ENCODE measurements around the gene FOXP4. TPM values are rescaled to one million over a fixed set of nuclear protein-coding genes. Genes with fewer than 3 reads are reported as not detected.

Gene FOXP4
- total RNA-seq, 1 donor, result 3.3 TPM

DNA sequence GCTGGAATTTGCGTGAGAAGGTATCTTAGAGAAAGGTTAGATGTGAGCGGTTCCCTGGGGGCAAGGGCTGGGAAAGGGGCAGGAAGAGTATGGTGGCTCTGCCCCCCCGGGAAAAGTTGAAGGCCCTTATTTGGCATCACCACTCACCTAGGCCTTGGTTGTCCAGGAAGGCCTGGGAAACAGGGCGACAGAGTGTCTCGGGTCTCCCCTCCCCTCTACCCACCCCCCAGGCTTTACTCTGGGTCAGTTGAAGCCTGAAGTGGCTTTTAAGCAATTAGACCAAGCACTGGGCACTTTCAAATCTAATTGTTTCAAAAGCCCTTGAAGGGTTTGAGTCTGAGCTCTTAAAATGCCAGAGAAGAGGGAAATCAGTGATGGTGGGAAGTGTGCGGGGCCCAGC lies 30.2 kb upstream of the FOXP4 start:
- Histone ChIP-seq H2AFZ (ENCODE audit: low read length) (no peak overlapping the region), H3K79me2 (ENCODE audit: insufficient read depth, low read length) (no peaks in the 10 kb centered on the region), H4K20me1 (ENCODE audit: insufficient read depth, low read length) (no peaks in the 10 kb centered on the region), H3K27me3 (ENCODE audit: insufficient read depth, low read length) (peaks cover 4% of the 10 kb centered on the region), H3K4me3 (ENCODE audit: insufficient read depth, low read length) (no peak overlapping the region), H3K9me3 (ENCODE audit: low read depth, low read length) (no peaks in the 10 kb centered on the region), H3K4me1 (ENCODE audit: insufficient read depth, low read length) (no peaks in the 10 kb centered on the region), H3K36me3 (ENCODE audit: insufficient read depth, low read length) (no peaks in the 10 kb centered on the region), H3K4me2 (ENCODE audit: insufficient read depth, low read length) (no peak overlapping the region), H3K27ac (ENCODE audit: low read depth, low read length) (no peak overlapping the region)
- no peak for TF ChIP-seq CTCF (IDR thresholded peaks at IDR 0.05; ENCODE audit: extremely low read depth, low read depth, low read length)
- DNase-seq (ENCODE audit: insufficient read length, low spot score, missing footprints), result no peak

GRCh38 chr6:41518118-41518517 lies 28.1 kb upstream of the FOXP4 start:
- no peak overlapping the region for H3K4me2 ChIP-seq (ENCODE audit: insufficient read depth, low read length)
- no peak overlapping the region for H3K27ac ChIP-seq (ENCODE audit: low read depth, low read length)
- no peaks in the 10 kb centered on the region for H3K9me3 ChIP-seq (ENCODE audit: low read depth, low read length)
- no peak for TF ChIP-seq CTCF (IDR thresholded peaks at IDR 0.05; ENCODE audit: extremely low read depth, low read depth, low read length)
- DNase-seq (ENCODE audit: insufficient read length, low spot score, missing footprints), result no peak
- H3K4me1 ChIP-seq (ENCODE audit: insufficient read depth, low read length), result no peaks in the 10 kb centered on the region
- H4K20me1 ChIP-seq (ENCODE audit: insufficient read depth, low read length), result no peaks in the 10 kb centered on the region
- no peaks in the 10 kb centered on the region for H3K79me2 ChIP-seq (ENCODE audit: insufficient read depth, low read length)
- no peak overlapping the region for H2AFZ ChIP-seq (ENCODE audit: low read length)
- peaks cover 10% of the 10 kb centered on the region for H3K27me3 ChIP-seq (ENCODE audit: insufficient read depth, low read length)
- no peak overlapping the region for H3K4me3 ChIP-seq (ENCODE audit: insufficient read depth, low read length)
- no peaks in the 10 kb centered on the region for H3K36me3 ChIP-seq (ENCODE audit: insufficient read depth, low read length)

- Histone ChIP-seq H3K36me3 (ENCODE audit: insufficient read depth, low read length) (no peaks in the 10 kb centered on the region), H3K27me3 (ENCODE audit: insufficient read depth, low read length) (peaks cover 20% of the 10 kb centered on the region), H3K27ac (ENCODE audit: low read depth, low read length) (no peak overlapping the region), H4K20me1 (ENCODE audit: insufficient read depth, low read length) (no peaks in the 10 kb centered on the region), H3K4me2 (ENCODE audit: insufficient read depth, low read length) (no peak overlapping the region), H3K79me2 (ENCODE audit: insufficient read depth, low read length) (no peaks in the 10 kb centered on the region), H3K4me1 (ENCODE audit: insufficient read depth, low read length) (no peaks in the 10 kb centered on the region), H3K4me3 (ENCODE audit: insufficient read depth, low read length) (no peak overlapping the region), H2AFZ (ENCODE audit: low read length) (no peak overlapping the region), H3K9me3 (ENCODE audit: low read depth, low read length) (no peaks in the 10 kb centered on the region)
- no peak for DNase-seq (ENCODE audit: insufficient read length, low spot score, missing footprints)
- TF ChIP-seq CTCF (IDR thresholded peaks at IDR 0.05; ENCODE audit: extremely low read depth, low read depth, low read length), result no peak
Measured at GRCh38 chr6:41519305-41519744, 26.9 kb upstream of the FOXP4 start.

DNA sequence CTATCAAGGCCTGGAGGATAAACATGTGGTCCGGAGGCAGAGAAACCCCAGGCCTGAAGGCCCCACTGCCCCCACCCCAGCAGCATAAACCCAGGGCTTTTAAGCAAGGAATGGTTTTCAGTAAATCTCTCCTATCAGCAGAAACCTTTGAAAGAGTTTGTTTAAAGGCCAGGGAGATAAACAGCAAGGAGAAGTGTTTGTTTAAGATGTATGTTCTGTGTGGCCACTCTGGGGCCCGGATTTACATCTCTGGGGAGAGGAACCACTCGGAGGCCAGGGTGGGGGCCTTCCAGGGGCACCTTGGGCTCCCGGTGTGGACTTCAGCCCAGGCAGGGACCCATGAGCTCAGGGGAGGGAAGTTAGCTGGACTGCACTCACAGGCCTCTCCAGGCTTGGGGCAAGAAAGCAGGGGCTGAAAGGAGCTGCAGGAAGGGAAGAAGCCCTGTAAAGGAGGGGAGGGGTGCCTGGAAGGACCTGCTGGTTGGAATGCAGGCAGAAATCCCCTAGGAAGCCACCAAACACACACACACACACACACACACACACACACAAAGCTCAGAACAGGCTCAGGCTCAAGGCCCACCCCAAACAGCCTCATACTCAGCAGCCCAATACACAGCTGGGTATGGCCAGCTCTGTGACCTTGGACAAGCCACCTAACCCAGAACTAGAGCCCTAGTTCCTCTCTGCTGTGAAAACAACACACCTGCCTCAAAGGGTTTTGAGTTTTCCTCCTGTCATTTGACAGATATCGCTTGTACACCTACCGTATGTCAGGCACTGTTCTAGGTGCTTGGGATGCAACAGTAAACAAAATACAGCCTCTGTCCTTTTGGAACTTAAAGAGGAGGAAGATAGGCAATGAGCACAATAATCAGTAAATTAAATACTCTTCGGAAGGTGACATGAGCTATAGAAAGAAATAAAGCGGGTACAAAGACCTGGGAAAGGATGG lies 26.2 kb upstream of the FOXP4 start:
- Histone ChIP-seq H3K4me2 (ENCODE audit: insufficient read depth, low read length) (no peak overlapping the region), H3K27me3 (ENCODE audit: insufficient read depth, low read length) (peaks cover 23% of the 10 kb centered on the region)

More for the DNA sequence above, 26.2 kb upstream of the FOXP4 start:
- Histone ChIP-seq H3K4me3 (ENCODE audit: insufficient read depth, low read length) (no peak overlapping the region), H3K27ac (ENCODE audit: low read depth, low read length) (no peak overlapping the region), H3K9me3 (ENCODE audit: low read depth, low read length) (no peaks in the 10 kb centered on the region), H3K36me3 (ENCODE audit: insufficient read depth, low read length) (no peaks in the 10 kb centered on the region), H2AFZ (ENCODE audit: low read length) (no peak overlapping the region), H3K4me1 (ENCODE audit: insufficient read depth, low read length) (no peaks in the 10 kb centered on the region), H3K79me2 (ENCODE audit: insufficient read depth, low read length) (no peaks in the 10 kb centered on the region), H4K20me1 (ENCODE audit: insufficient read depth, low read length) (no peaks in the 10 kb centered on the region)
- TF ChIP-seq CTCF (IDR thresholded peaks at IDR 0.05; ENCODE audit: extremely low read depth, low read depth, low read length), result no peak
- DNase-seq (ENCODE audit: insufficient read length, low spot score, missing footprints), result no peak
